Retinal pigment epithelial cell (primary cell): ENCODE measurements around the gene HIVEP1.

Experiments
- DNase-seq: peaks from one replicate; pipeline ENCODE4 v3.0.0-alpha.2; 2010; ENCODE audit warnings: low read depth
- H3K4me3 ChIP-seq: 2 replicates; pipeline ENCODE4 v1.5.1; 2011; ENCODE audit warnings: mild to moderate bottlenecking, low read length, control low read depth, moderate library complexity
- CTCF ChIP-seq: conservative IDR thresholded peaks from 2 replicates; pipeline ENCODE4 v1.5.1; 2011; ENCODE audit warnings: low read depth, low read length, control low read depth, inconsistent platforms

The HIVEP1 gene

GRCh38 chr6:11989386-11989785 is 22.7 kb upstream of the HIVEP1 start:
- TF ChIP-seq CTCF: no peak
- H3K4me3 ChIP-seq: no peak overlapping the region
- no peak for DNase-seq

GRCh38 chr6:11992086-11992485 is 20.0 kb upstream of the HIVEP1 start:
- no peak overlapping the region for H3K4me3 ChIP-seq
- DNase-seq: no peak
- TF ChIP-seq CTCF: no peak

- no peak for DNase-seq
- TF ChIP-seq CTCF: no peak
- H3K4me3 ChIP-seq: no peak overlapping the region
These were observed 17.1 kb upstream of the HIVEP1 start for GRCh38 chr6:11994875-11995461.

GRCh38 chr6:11996751-11997150 is 15.4 kb upstream of the HIVEP1 start:
- no peak for TF ChIP-seq CTCF
- no peak for DNase-seq
- H3K4me3 ChIP-seq: no peak overlapping the region

- no peak for DNase-seq
- no peak overlapping the region for H3K4me3 ChIP-seq
- TF ChIP-seq CTCF: no peak
These were observed 12.9 kb upstream of the HIVEP1 start for GRCh38 chr6:11999246-11999645.

- TF ChIP-seq CTCF: no peak
- H3K4me3 ChIP-seq: no peak overlapping the region
- no peak for DNase-seq
These were observed 11.9 kb upstream of the HIVEP1 start for GRCh38 chr6:12000174-12000573.

GRCh38 chr6:12001004-12001705 is 11.0 kb upstream of the HIVEP1 start:
- no peak for DNase-seq
- no peak overlapping the region for H3K4me3 ChIP-seq
- no peak for TF ChIP-seq CTCF
